ENCODE data around the gene SOX13. TPM values are rescaled to one million over a fixed set of nuclear protein-coding genes. Genes with fewer than 3 reads are reported as not detected.

Gene SOX13
- total and polyA plus RNA-seq, 9 of the 15 experiments (the other 6 are each of a cell fraction or from before 2014, with no cell fraction given): 0.03 to 0.35 (median 0.06) TPM; not detected in 5

DNA sequence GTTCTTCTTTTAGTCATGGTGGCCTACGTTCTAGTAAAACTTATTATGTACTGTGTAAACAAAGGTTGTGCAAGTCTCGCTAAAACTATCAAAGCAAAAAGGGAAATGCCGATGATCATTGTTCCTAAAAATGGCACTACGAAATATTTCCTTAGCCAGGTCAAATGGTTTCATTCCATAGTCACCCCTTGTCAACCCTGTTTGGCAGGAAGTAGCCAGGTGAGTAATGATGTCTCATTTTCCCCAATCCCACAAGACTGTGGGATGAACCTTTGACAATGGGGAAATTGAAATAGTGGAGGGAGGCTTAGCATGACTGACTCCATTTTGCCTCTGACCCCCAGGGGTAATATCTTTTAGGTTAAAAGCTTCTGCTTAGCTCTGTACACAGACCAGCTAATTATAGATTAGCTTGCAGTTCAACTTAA lies 98.8 kb downstream of the SOX13 start (continued):
- TF ChIP-seq, protein P1, sequence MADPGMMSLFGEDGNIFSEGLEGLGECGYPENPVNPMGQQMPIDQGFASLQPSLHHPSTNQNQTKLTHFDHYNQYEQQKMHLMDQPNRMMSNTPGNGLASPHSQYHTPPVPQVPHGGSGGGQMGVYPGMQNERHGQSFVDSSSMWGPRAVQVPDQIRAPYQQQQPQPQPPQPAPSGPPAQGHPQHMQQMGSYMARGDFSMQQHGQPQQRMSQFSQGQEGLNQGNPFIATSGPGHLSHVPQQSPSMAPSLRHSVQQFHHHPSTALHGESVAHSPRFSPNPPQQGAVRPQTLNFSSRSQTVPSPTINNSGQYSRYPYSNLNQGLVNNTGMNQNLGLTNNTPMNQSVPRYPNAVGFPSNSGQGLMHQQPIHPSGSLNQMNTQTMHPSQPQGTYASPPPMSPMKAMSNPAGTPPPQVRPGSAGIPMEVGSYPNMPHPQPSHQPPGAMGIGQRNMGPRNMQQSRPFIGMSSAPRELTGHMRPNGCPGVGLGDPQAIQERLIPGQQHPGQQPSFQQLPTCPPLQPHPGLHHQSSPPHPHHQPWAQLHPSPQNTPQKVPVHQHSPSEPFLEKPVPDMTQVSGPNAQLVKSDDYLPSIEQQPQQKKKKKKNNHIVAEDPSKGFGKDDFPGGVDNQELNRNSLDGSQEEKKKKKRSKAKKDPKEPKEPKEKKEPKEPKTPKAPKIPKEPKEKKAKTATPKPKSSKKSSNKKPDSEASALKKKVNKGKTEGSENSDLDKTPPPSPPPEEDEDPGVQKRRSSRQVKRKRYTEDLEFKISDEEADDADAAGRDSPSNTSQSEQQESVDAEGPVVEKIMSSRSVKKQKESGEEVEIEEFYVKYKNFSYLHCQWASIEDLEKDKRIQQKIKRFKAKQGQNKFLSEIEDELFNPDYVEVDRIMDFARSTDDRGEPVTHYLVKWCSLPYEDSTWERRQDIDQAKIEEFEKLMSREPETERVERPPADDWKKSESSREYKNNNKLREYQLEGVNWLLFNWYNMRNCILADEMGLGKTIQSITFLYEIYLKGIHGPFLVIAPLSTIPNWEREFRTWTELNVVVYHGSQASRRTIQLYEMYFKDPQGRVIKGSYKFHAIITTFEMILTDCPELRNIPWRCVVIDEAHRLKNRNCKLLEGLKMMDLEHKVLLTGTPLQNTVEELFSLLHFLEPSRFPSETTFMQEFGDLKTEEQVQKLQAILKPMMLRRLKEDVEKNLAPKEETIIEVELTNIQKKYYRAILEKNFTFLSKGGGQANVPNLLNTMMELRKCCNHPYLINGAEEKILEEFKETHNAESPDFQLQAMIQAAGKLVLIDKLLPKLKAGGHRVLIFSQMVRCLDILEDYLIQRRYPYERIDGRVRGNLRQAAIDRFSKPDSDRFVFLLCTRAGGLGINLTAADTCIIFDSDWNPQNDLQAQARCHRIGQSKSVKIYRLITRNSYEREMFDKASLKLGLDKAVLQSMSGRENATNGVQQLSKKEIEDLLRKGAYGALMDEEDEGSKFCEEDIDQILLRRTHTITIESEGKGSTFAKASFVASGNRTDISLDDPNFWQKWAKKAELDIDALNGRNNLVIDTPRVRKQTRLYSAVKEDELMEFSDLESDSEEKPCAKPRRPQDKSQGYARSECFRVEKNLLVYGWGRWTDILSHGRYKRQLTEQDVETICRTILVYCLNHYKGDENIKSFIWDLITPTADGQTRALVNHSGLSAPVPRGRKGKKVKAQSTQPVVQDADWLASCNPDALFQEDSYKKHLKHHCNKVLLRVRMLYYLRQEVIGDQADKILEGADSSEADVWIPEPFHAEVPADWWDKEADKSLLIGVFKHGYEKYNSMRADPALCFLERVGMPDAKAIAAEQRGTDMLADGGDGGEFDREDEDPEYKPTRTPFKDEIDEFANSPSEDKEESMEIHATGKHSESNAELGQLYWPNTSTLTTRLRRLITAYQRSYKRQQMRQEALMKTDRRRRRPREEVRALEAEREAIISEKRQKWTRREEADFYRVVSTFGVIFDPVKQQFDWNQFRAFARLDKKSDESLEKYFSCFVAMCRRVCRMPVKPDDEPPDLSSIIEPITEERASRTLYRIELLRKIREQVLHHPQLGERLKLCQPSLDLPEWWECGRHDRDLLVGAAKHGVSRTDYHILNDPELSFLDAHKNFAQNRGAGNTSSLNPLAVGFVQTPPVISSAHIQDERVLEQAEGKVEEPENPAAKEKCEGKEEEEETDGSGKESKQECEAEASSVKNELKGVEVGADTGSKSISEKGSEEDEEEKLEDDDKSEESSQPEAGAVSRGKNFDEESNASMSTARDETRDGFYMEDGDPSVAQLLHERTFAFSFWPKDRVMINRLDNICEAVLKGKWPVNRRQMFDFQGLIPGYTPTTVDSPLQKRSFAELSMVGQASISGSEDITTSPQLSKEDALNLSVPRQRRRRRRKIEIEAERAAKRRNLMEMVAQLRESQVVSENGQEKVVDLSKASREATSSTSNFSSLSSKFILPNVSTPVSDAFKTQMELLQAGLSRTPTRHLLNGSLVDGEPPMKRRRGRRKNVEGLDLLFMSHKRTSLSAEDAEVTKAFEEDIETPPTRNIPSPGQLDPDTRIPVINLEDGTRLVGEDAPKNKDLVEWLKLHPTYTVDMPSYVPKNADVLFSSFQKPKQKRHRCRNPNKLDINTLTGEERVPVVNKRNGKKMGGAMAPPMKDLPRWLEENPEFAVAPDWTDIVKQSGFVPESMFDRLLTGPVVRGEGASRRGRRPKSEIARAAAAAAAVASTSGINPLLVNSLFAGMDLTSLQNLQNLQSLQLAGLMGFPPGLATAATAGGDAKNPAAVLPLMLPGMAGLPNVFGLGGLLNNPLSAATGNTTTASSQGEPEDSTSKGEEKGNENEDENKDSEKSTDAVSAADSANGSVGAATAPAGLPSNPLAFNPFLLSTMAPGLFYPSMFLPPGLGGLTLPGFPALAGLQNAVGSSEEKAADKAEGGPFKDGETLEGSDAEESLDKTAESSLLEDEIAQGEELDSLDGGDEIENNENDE (IDR thresholded peaks at IDR 0.05; ENCODE audit: low read depth, low read length): no peak
- TF ChIP-seq U2AF1 (optimal IDR thresholded peaks at IDR 0.05; ENCODE audit: low read depth, low read length) (no peak), ZNF217 (CRISPR knock-in tag; IDR thresholded peaks at IDR 0.05) (no peak), MECOM (CRISPR knock-in tag; IDR thresholded peaks at IDR 0.05) (no peak), SP1 (CRISPR knock-in tag; IDR thresholded peaks at IDR 0.05) (no peak), ZNF699 (CRISPR knock-in tag; IDR thresholded peaks at IDR 0.05; ENCODE audit: insufficient replicate concordance) (no peak), CAMTA2 (CRISPR knock-in tag; conservative IDR thresholded peaks at IDR 0.05) (no peak), NCOA4 (IDR thresholded peaks at IDR 0.05; ENCODE audit: partially characterized antibody) (no peak), TBP (optimal IDR thresholded peaks at IDR 0.05; ENCODE audit: low read depth, low read length) (no peak), HNRNPLL (IDR thresholded peaks at IDR 0.05; ENCODE audit: low read depth, low read length, poor library complexity, severe bottlenecking) (no peak), EHMT2 (IDR thresholded peaks at IDR 0.05) (no peak), HMG20A (CRISPR knock-in tag; conservative IDR thresholded peaks at IDR 0.05) (no peak; the same call in 1 of the 2 replicates), CBFA2T3 (IDR thresholded peaks at IDR 0.05) (no peak), ZNF165 (CRISPR knock-in tag; IDR thresholded peaks at IDR 0.05; ENCODE audit: borderline replicate concordance) (peak; percentile 75; the same call in 1 of the 2 replicates), NFE2L1 (tag; IDR thresholded peaks at IDR 0.05; ENCODE audit: borderline replicate concordance, low read depth) (no peak), SNIP1 (IDR thresholded peaks at IDR 0.05; ENCODE audit: low read depth) (no peak), NFATC3 (IDR thresholded peaks at IDR 0.05) (no peak), ZNF184 (CRISPR knock-in tag; IDR thresholded peaks at IDR 0.05) (no peak), RBM34 (IDR thresholded peaks at IDR 0.05; ENCODE audit: borderline replicate concordance, insufficient read depth, low read length) (no peak), ZNF644 (tag; IDR thresholded peaks at IDR 0.05; ENCODE audit: low read depth) (peak; percentile 86; the same call in 1 of the 2 replicates)
